Left lung (tissue), 10 donors: ENCODE results near the gene TMEM61. TPM values are rescaled to one million over a fixed set of nuclear protein-coding genes. Genes with fewer than 3 reads are reported as not detected.

ENCODE experiments used
- ATAC-seq: fragments of 200-7000 bp; cut with Tn5 transposase; one replicate; pipeline ENCODE4 v1.9.1; 2020; ENCODE audit warnings: moderate library complexity
- DNase-seq, 4 donors: peaks; one replicate each; pipeline ENCODE4 v3.0.0-alpha.2; 2013 to 2020
- H3K27ac ChIP-seq, 2 donors: fragments of 200-600 bp; sonication (generic) in 1 of 2; one replicate each; pipeline versions ENCODE4 v1.5.0 to v1.8.0; 2020 to 2021
- H3K27me3 ChIP-seq, 2 donors: fragments of 200-600 bp; sonication (generic) in 1 of 2; one replicate each; pipeline versions ENCODE4 v1.5.0 to v1.8.0; 2020 to 2021
- H3K36me3 ChIP-seq, 2 donors: fragments of 200-600 bp; sonication (generic) in 1 of 2; one replicate each; pipeline versions ENCODE4 v1.5.0 to v1.8.0; 2020 to 2021
- H3K4me1 ChIP-seq, 2 donors: fragments of 200-600 bp; one replicate each; pipeline ENCODE4 v1.8.0; 2021
- H3K4me3 ChIP-seq, 2 donors: fragments of 200-600 bp; sonication (generic) in 1 of 2; one replicate each; pipeline versions ENCODE4 v1.5.0 to v1.8.0; 2020 to 2021; ENCODE audit warnings: mild to moderate bottlenecking in 1 of 2
- H3K9me3 ChIP-seq, 2 donors: fragments of 200-600 bp; sonication (generic) in 1 of 2; one replicate each; pipeline versions ENCODE4 v1.5.0 to v1.8.0; 2020 to 2021
- intact Hi-C, 2 donors: fragments of 100-400 bp; cut with DNase I; formaldehyde crosslinking; loops; one replicate each; pipeline versions ENCODE4 v1.11.2 to v1.14.2; 2022
- polyA plus RNA-seq, 6 donors: library from polyadenylated mRNA; unstranded; fragments of 120-200 nt; gene quantifications; one replicate each; pipeline ENCODE4 v1.2.1, GENCODE V29; 2013; ENCODE audit not compliant: insufficient read length in 6 of 6
- total RNA-seq, 2 donors: library from RNA; stranded (reverse); fragmentation: NEBNext Ultra II Directional; extraction: Animal tissue kit (Norgen Biotek cat#: 25700); gene quantifications; one replicate each; pipeline ENCODE4 v1.2.1, GENCODE V29; 2021
- TF ChIP-seq, protein P1 (sequence below), 2 donors: fragments of 200-600 bp; sonication (generic) in 1 of 2; IDR thresholded peaks; one replicate each; pipeline versions ENCODE4 v1.5.0 to v1.8.0; 2021; ENCODE audit warnings: antibody characterized with exemption in 2 of 2
- donor health status: DM: no; HTN: yes; CAD: no.
- donor health status: DM: no; HTN: no; CAD: no.

TMEM61 gene
- total and polyA plus RNA-seq, 8 donors = 0.20 to 1.6 (median 0.28) TPM

DNA sequence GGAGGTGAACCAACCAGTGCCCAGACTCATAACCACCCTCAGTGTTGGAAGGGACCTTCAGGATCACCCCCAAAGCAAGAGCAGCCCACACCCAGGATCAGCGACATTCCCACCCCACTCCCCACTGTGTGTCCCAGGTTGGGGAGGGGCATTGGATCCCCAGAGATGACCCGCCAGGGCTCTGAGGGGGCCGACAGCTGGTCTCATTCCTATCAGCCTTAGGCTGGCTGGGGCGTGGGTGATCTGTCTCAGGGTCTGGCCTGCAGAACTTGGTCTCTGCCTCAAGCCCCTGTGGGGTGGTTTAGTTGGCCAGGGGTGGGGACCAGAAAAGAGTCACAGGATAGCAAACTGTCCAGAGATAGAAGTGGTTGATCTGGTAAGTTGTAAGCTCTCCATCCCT lies 10.5 kb downstream of the TMEM61 start:
- Histone ChIP-seq H3K27ac (no peak overlapping the region), H3K9me3 (no peaks in the 10 kb centered on the region), H3K4me1 (no peaks in the 10 kb centered on the region), H3K36me3 (no peaks in the 10 kb centered on the region), H3K4me3 (no peak overlapping the region), H3K27me3 (peaks cover 0 to 13% of the 10 kb centered on the region in 2 donors)
- TF ChIP-seq, protein P1, sequence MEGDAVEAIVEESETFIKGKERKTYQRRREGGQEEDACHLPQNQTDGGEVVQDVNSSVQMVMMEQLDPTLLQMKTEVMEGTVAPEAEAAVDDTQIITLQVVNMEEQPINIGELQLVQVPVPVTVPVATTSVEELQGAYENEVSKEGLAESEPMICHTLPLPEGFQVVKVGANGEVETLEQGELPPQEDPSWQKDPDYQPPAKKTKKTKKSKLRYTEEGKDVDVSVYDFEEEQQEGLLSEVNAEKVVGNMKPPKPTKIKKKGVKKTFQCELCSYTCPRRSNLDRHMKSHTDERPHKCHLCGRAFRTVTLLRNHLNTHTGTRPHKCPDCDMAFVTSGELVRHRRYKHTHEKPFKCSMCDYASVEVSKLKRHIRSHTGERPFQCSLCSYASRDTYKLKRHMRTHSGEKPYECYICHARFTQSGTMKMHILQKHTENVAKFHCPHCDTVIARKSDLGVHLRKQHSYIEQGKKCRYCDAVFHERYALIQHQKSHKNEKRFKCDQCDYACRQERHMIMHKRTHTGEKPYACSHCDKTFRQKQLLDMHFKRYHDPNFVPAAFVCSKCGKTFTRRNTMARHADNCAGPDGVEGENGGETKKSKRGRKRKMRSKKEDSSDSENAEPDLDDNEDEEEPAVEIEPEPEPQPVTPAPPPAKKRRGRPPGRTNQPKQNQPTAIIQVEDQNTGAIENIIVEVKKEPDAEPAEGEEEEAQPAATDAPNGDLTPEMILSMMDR (IDR thresholded peaks at IDR 0.05) = no peak
- intact Hi-C loops = loop anchor here in 1 of 2 donors (10.0 kb wide), 1 partner anchor 46 kb away; no protein-coding TSS in a partner anchor
- ATAC-seq = no peak
- DNase-seq = no peak

DNA sequence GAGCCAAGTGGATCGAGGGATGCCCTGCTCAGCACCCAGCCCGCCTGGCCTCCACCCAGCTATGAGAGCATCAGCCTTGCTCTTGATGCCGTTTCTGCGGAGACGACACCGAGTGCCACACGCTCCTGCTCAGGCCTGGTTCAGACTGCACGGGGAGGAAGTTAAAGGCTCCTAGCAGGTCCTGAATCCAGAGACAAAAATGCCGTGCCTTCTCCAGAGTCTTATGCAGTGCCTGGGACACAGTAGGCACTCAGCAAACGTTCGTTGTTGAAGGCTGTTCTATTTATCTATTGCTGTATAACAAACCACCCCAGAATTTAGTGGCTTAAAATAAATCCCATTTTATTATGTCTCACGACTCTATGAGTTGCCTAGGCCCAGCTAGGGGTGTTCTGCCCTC lies 11.5 kb downstream of the TMEM61 start:
- Histone ChIP-seq H3K27me3 (peaks cover 3 to 24% of the 10 kb centered on the region in 2 donors), H3K9me3 (no peaks in the 10 kb centered on the region), H3K4me3 (no peak overlapping the region), H3K4me1 (peaks cover 0 to 9% of the 10 kb centered on the region in 2 donors), H3K27ac (no peak overlapping the region), H3K36me3 (no peaks in the 10 kb centered on the region)
- DNase-seq (no peak), ATAC-seq (no peak)
- TF ChIP-seq, protein P1 (IDR thresholded peaks at IDR 0.05) = no peak
- intact Hi-C loops = loop anchor here in 1 of 2 donors (10.0 kb wide), 1 partner anchor 47 kb away; no protein-coding TSS in a partner anchor

DNA sequence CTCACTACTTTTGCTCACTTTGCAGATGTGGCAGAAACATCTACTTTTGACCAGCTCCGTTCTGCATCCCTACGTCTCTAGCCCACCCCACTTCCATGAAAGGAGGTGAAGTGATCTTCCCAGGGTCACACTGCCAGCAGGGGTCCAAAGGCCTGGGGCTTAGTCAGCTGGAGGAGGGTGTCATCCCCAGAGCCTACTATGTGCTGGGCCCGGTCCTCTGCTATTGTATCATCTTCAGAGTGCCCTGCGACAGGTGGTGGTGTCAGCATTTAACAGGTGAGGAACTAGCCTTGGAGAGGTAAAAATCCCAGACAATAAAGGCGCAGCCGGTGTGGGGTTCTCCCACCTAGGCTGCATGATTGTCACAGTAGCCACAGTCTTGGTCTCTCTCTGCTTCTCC lies 12.7 kb downstream of the TMEM61 start:
- no peak overlapping the region for H3K27ac ChIP-seq
- TF ChIP-seq, protein P1 (IDR thresholded peaks at IDR 0.05) = no peak
- no peaks in the 10 kb centered on the region for H3K9me3 ChIP-seq
- H3K4me3 ChIP-seq = no peak overlapping the region
- peaks cover 0 to 12% of the 10 kb centered on the region in 2 donors for H3K4me1 ChIP-seq
- peaks cover 15 to 36% of the 10 kb centered on the region in 2 donors for H3K27me3 ChIP-seq
- H3K36me3 ChIP-seq = no peaks in the 10 kb centered on the region
- ATAC-seq = no peak
- DNase-seq = no peak
- intact Hi-C loops = loop anchor here in 1 of 2 donors (10.0 kb wide), 1 partner anchor 48 kb away; no protein-coding TSS in a partner anchor

DNA sequence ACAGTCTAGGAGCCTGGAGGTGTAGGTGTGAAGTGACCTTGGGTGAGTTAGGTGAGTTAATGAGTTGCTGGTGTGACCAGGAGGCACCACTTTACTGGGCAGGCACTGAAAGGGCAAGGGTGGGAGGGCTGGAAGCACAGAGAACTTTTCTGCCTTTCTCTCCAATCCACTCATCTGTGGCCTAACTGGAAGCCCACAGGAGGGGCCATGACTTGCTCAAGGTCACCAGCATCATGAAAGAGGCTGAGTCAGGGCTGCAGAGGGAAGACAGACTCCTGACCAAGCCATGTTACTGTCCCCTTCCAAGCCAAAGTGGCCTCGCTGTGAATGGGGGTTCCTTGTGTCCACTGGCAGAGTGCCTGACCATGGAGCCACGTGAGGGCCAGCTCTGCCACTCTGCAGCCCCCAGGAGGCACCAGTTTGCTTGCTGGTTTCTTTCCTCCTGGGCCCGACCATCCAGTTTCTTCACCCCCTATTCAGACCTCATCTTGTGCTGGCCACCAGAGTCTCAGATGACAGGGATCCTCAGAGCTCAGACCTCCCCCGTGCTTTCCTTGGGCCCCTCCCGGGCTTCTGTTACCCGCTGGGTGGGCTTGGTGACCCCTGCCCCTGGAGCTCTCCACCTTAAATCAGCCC lies 14.0 kb downstream of the TMEM61 start:
- Histone ChIP-seq H3K4me1 (peaks cover 0 to 12% of the 10 kb centered on the region in 2 donors), H3K36me3 (no peaks in the 10 kb centered on the region), H3K4me3 (no peak overlapping the region), H3K27ac (no peak overlapping the region), H3K27me3 (peaks cover 17 to 48% of the 10 kb centered on the region in 2 donors), H3K9me3 (no peaks in the 10 kb centered on the region)
- intact Hi-C loops = loop anchor here in 1 of 2 donors (10.0 kb wide), 1 partner anchor 50 kb away; no protein-coding TSS in a partner anchor
- TF ChIP-seq, protein P1 (IDR thresholded peaks at IDR 0.05) = no peak
- ATAC-seq (no peak), DNase-seq (no peak)

DNA sequence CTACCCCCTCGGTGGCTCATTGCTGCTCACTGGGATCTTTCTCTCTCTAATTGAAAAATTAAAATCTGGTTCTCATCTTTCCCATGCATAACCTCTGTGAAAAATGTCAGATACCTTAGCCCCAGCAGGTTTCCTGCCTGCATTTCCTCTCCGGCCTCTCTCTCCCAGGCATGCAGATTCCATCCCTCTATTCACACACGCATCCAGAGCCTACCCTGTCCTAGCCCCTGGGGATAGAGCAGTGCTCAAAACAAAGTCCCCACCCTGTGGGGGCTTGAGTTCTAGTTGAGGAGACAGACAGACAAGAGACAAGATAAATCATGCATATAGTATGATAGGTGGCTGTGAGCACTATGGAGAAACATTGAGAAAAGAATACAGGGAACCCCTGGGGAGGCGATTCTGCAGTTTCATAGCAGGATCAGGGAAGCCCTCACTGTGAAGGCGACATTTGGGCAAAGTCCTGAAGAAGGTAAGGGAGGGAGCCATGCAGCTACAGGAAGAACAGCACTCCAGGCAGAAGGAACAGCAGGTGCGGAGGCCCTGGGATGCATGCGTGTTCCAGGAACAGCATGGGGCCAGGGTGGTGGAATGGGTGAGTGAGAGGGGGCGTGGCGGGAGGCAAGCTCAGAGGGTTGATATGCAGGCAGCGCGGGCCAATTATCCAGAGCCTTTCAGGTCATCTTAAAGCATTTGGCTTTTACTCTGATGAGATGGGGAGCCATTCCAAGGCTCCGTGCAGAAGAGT lies 14.8 kb downstream of the TMEM61 start:
- Histone ChIP-seq H3K4me1 (peaks cover 0 to 12% of the 10 kb centered on the region in 2 donors), H3K27me3 (peaks cover 17 to 54% of the 10 kb centered on the region in 2 donors), H3K9me3 (no peaks in the 10 kb centered on the region), H3K36me3 (no peaks in the 10 kb centered on the region), H3K4me3 (no peak overlapping the region), H3K27ac (no peak overlapping the region)
- TF ChIP-seq, protein P1 (IDR thresholded peaks at IDR 0.05) = no peak
- intact Hi-C loops = loop anchor here in 1 of 2 donors (10.0 kb wide), 1 partner anchor 50 kb away; no protein-coding TSS in a partner anchor
- no peak for ATAC-seq
- DNase-seq = no peak
